Measurements from ENCODE around the gene EGFL7.
"Not testable (repeated sequence)": the region's sequence is repeated elsewhere in the genome, so short reads cannot be mapped to it uniquely, and the experiment has no call there.

The EGFL7 gene

GRCh38 chr9:136690104-136690805 is 27.5 kb downstream of the EGFL7 start:
- DNase-seq, result peak; percentile 61

- DNase-seq, result peak; percentile 96
These were observed 28.1 kb downstream of the EGFL7 start for GRCh38 chr9:136690806-136691261.

GRCh38 chr9:136691316-136692184 is 28.8 kb downstream of the EGFL7 start:
- peak; percentile 97 for DNase-seq

- no peak for DNase-seq
These were observed 29.7 kb downstream of the EGFL7 start for GRCh38 chr9:136692185-136693134.

- DNase-seq, result no peak
These were observed 30.4 kb downstream of the EGFL7 start for GRCh38 chr9:136693135-136693489.

GRCh38 chr9:136693490-136694162 is 30.9 kb downstream of the EGFL7 start:
- peak; percentile 94 for DNase-seq

- DNase-seq, result peak; percentile 78
These were observed 31.6 kb downstream of the EGFL7 start for GRCh38 chr9:136694163-136694871.

- DNase-seq, result no peak
These were observed 32.1 kb downstream of the EGFL7 start for GRCh38 chr9:136694872-136695247.

- DNase-seq, result peak; percentile 99
These were observed 32.7 kb downstream of the EGFL7 start for GRCh38 chr9:136695435-136695895.

- peak; percentile 90 for DNase-seq
These were observed 33.2 kb downstream of the EGFL7 start for GRCh38 chr9:136695955-136696354.

GRCh38 chr9:136696502-136696901 is 33.8 kb downstream of the EGFL7 start:
- DNase-seq, result no peak

GRCh38 chr9:136697146-136697820 is 34.6 kb downstream of the EGFL7 start:
- DNase-seq, result no peak

- no peak for DNase-seq
These were observed 35.3 kb downstream of the EGFL7 start for GRCh38 chr9:136697821-136698526.

- DNase-seq, result no peak
These were observed 36.0 kb downstream of the EGFL7 start for GRCh38 chr9:136698635-136699246.

GRCh38 chr9:136700304-136700703 is 37.6 kb downstream of the EGFL7 start:
- DNase-seq, result no peak

- peak; percentile 79 for DNase-seq
These were observed 38.4 kb downstream of the EGFL7 start for GRCh38 chr9:136700959-136701667.

- no peak for DNase-seq
These were observed 38.9 kb downstream of the EGFL7 start for GRCh38 chr9:136701668-136702053.

GRCh38 chr9:136703276-136703860 is 40.7 kb downstream of the EGFL7 start:
- DNase-seq, result peak; percentile 89

- DNase-seq, result not testable (repeated sequence)
These were observed 42.0 kb downstream of the EGFL7 start for GRCh38 chr9:136704741-136705140.
